SH-SY5Y (cell line): ENCODE data around the gene STMP1.
A peak's percentile ranks its signal among the peaks of the same experiment; 100 is the strongest.

Experiments used
- GATA2 ChIP-seq: IDR thresholded peaks from 2 replicates; pipeline ENCODE4 v1.6.1; 2011; ENCODE audit warnings: mild to moderate bottlenecking, low read depth, low read length
- GATA3 ChIP-seq: IDR thresholded peaks from 2 replicates; pipeline ENCODE4 v1.6.1; 2011; ENCODE audit warnings: low read depth, mild to moderate bottlenecking, low read length, moderate library complexity

The STMP1 gene

GRCh38 chr7:135706858-135707569 is 44.7 kb downstream of the STMP1 start:
- TF ChIP-seq GATA2 (no peak), GATA3 (no peak)

DNA sequence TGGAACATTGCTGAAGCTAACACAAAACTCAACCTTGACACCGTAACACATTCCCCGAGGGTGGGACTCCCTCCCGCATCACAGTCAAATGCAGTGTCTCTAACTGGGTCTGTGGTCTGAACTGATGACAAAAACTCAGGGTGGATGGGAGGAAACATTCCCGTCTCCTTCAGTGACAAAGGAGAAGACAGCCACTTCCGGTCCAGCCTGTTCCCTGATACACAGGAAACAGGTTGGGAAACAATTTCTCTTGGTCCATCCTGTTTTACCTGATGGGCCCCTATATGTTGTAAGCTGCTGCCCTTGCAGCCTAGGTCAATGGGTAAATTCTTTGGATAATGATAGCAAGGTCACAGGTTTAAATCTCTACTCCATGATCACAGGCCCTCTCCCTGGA is 45.3 kb downstream of the STMP1 start:
- no peak for TF ChIP-seq GATA3
- no peak for TF ChIP-seq GATA2

GRCh38 chr7:135708041-135708440 is 45.7 kb downstream of the STMP1 start:
- TF ChIP-seq GATA2 (no peak), GATA3 (no peak)

- TF ChIP-seq GATA2 (no peak), GATA3 (no peak)
These were observed 47.2 kb downstream of the STMP1 start for GRCh38 chr7:135709508-135709907.

- TF ChIP-seq GATA2 (peak; percentile 36), GATA3 (no peak)
These were observed 48.3 kb downstream of the STMP1 start for GRCh38 chr7:135710417-135711138.

- no peak for TF ChIP-seq GATA3
- TF ChIP-seq GATA2 = no peak
These were observed 48.8 kb downstream of the STMP1 start for GRCh38 chr7:135711139-135711469.

GRCh38 chr7:135712182-135712782 is 50.0 kb downstream of the STMP1 start:
- TF ChIP-seq GATA2 = no peak
- no peak for TF ChIP-seq GATA3

DNA sequence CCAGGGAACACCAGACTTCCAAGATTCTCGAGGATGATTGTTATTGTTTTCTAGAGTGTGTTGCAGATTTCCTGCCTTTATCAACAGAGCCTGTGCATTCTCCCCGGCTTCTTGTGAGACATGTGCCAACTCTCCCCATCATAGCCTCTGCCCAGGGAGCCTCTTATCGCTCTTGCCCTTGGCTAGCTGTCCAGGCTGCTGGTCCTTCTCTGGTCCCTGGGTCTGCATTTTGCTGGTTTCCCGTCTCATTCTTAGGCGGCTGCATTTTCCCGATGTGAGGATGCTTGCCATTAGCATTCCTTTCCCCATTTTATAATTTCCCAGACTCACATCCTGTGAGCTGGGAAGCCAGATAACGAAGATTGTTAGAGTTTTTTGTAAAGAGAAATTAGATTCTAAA is 50.5 kb downstream of the STMP1 start:
- TF ChIP-seq GATA3 = no peak
- peak; percentile 82 for TF ChIP-seq GATA2

GRCh38 chr7:135713836-135714470 is 51.6 kb downstream of the STMP1 start:
- TF ChIP-seq GATA3 = no peak
- no peak for TF ChIP-seq GATA2

- TF ChIP-seq GATA3 = no peak
- no peak for TF ChIP-seq GATA2
These were observed 52.3 kb downstream of the STMP1 start for GRCh38 chr7:135714534-135715009.

DNA sequence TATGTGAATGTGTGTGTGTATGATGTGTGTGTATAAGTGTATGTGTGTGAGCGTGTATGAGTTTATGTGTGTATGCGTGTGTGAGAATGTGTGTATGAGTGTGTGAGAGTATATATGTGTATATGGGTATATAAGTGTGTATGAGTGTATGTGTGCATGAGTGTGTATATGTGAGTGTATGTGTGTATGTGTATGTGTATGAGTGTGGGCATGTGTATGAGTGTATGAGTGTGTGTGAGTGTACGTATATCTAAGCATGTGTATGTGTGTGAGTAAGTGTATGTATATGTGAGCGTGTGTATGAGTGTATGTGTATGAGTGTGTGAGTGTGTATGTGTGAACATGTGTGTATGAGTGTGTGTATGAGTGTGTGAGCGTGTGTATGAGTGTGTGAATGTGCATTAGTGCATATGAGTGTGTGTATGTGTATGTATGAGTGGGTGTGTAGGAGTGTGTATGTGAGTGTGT is 52.8 kb downstream of the STMP1 start:
- TF ChIP-seq GATA2 = no peak
- no peak for TF ChIP-seq GATA3

- TF ChIP-seq GATA3 (no peak), GATA2 (no peak)
These were observed 53.4 kb downstream of the STMP1 start for GRCh38 chr7:135715673-135716072.

- TF ChIP-seq GATA3 (peak; percentile 61), GATA2 (peak; percentile 59; the same call in 1 of the 2 replicates)
These were observed 54.4 kb downstream of the STMP1 start for GRCh38 chr7:135716677-135717238.

- TF ChIP-seq GATA3 (no peak), GATA2 (no peak)
These were observed 55.4 kb downstream of the STMP1 start for GRCh38 chr7:135717693-135718092.
